Fibroblast of villous mesenchyme (primary cell): ENCODE results near the gene FRA10AC1. TPM values are rescaled to one million over a fixed set of nuclear protein-coding genes. Genes with fewer than 3 reads are reported as not detected.

Experiments used
- DNase-seq: peaks from one replicate; pipeline ENCODE4 v3.0.0-alpha.2; 2010; ENCODE audit warnings: low read depth
- H3K4me3 ChIP-seq: 2 replicates; pipeline ENCODE4 v1.5.1; 2011; ENCODE audit warnings: low read depth, mild to moderate bottlenecking, low read length
- CTCF ChIP-seq: IDR thresholded peaks from 2 replicates; pipeline ENCODE4 v1.5.1; 2012; ENCODE audit warnings: low read depth, mild to moderate bottlenecking, low read length; ENCODE audit not compliant: insufficient read depth
- total RNA-seq: library from RNA; depleted of rRNA; stranded (reverse); fragments of >200 nt; gene quantifications from 2 replicates; pipeline ENCODE4 v1.2.3, GENCODE V29; 2012

FRA10AC1 gene
- total RNA-seq, 1 donor, result 6.0 TPM

GRCh38 chr10:93716766-93717165 is 14.4 kb upstream of the FRA10AC1 start:
- no peak overlapping the region for H3K4me3 ChIP-seq
- DNase-seq, result no peak
- no peak for TF ChIP-seq CTCF

DNA sequence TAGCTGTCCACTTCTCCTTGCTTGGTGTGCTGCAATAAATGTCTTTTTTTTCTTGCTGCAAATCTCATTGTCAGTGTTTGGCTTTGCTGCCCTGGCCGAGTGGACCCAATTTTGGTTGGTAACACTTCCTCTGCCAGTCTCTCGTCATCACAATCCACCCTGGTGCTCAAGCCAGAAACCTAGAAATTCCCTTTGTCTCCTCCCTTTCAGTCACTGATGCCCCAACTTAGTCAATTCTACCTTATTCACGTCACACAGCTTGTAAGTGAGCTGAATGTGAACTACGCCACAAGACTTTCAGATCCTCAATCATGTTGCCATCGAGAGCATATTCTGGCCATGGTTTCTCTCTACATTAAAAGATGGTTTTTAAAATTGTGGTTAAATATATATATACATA is 13.0 kb upstream of the FRA10AC1 start:
- H3K4me3 ChIP-seq, result no peak overlapping the region
- no peak for TF ChIP-seq CTCF
- no peak for DNase-seq

GRCh38 chr10:93712593-93712992 is 10.2 kb upstream of the FRA10AC1 start:
- no peak overlapping the region for H3K4me3 ChIP-seq
- DNase-seq, result no peak
- TF ChIP-seq CTCF, result no peak

GRCh38 chr10:93711891-93712290 is 9.5 kb upstream of the FRA10AC1 start:
- H3K4me3 ChIP-seq, result no peak overlapping the region
- no peak for TF ChIP-seq CTCF
- no peak for DNase-seq

DNA sequence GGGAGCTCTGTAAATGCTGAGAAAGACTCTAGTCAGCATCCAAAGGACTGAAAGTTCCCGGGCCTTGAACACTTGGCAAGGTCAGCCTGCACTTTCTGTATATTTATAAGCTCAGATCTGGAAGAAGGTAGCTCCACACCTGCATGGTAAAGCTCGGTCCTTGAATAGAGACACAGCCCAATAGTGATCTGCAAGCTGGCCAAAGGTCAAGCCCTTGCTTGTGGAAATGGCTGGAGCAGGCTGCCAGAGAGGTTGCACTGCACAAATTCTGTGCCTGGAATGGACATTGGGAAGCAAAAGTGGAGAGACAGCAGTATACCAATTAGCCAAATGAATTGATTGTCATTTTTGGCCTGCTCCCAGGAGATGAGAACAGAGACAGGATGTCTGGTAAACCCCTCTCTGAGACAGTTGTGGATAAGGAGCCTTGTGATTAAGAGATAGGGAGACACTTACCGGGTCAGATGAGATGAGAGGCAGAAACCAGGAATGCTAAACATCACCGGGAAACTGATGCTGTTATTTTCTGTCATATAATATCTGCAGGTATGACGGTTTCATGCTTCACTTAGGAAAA is 8.0 kb upstream of the FRA10AC1 start:
- H3K4me3 ChIP-seq, result no peak overlapping the region
- TF ChIP-seq CTCF, result no peak
- DNase-seq, result no peak

DNA sequence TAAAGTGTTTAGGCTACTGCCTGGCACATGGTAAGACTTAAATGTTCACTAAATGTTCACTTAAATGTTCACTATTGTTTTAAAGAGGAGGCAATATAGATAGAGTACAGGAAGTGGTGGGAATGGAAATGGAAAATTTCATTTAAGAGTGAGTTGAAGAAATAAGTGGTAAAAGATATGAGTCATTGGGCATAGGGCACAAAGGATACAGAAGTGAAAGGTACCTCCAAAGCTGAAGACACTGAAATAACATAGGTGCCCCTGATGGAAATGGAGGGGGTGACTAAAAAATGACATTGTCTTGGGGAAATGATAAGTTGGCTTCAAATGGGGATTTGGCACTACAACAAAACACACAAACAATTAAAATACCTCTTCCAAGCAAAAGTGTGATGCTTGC is 5.2 kb upstream of the FRA10AC1 start:
- no peak for TF ChIP-seq CTCF
- no peak overlapping the region for H3K4me3 ChIP-seq
- DNase-seq, result no peak

DNA sequence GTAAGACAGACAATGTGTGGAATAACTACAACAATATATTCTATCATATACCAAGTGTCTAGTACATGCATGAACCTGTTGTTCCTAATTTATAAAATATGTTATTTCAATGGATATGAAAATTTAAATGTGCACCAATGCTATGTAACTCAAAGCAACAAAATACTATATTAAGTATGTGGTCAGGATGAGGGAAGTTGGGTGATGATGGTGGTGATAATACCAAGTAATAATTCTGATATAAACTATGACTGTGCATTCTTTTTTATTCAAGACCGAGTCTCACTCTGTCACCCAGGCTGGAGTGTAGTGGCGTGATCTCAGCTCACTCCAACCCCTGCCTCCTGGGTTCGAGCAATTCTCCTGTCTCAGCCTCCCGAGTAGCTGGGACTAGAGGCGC is 2.1 kb upstream of the FRA10AC1 start:
- no peak for TF ChIP-seq CTCF
- no peak overlapping the region for H3K4me3 ChIP-seq
- DNase-seq, result no peak
